Neural cell (in vitro differentiated cells): Measurements from ENCODE around the gene ITIH4. TPM values are rescaled to one million over a fixed set of nuclear protein-coding genes. Genes with fewer than 3 reads are reported as not detected.

Experiments used
- H2AFZ ChIP-seq: fragments of 200-600, 300-800 bp; sonication (generic), shearing (Covaris generic); 2 replicates; pipeline ENCODE4 v1.6.0; 2014; ENCODE audit warnings: low read depth, mild to moderate bottlenecking, antibody characterized with exemption, low read length, moderate library complexity
- H3F3A ChIP-seq: fragments of 200-600 bp; shearing (Covaris generic); 2 replicates; pipeline ENCODE4 v1.6.1; 2016; ENCODE audit warnings: mild to moderate bottlenecking, moderate library complexity, mixed read lengths, antibody characterized with exemption, low read length; ENCODE audit not compliant: insufficient read depth, poor library complexity, severe bottlenecking
- H3K27ac ChIP-seq: fragments of 200-600, 300-800 bp; sonication (generic), shearing (Covaris generic); 2 replicates; pipeline ENCODE4 v1.5.1; 2014; ENCODE audit warnings: mild to moderate bottlenecking, low read length, moderate library complexity
- H3K27me3 ChIP-seq: fragments of 300-800, 200-600 bp; sonication (generic), shearing (Covaris generic); 2 replicates; pipeline ENCODE4 v1.6.0; 2014; ENCODE audit warnings: mild to moderate bottlenecking, low read depth, low read length, moderate library complexity; ENCODE audit not compliant: insufficient read depth
- H3K36me3 ChIP-seq: fragments of 300-800, 200-600 bp; sonication (generic), shearing (Covaris generic); 2 replicates; pipeline ENCODE4 v1.5.1; 2014; ENCODE audit warnings: mild to moderate bottlenecking, antibody characterized with exemption, low read length, moderate library complexity; ENCODE audit not compliant: insufficient read depth
- H3K4me2 ChIP-seq: fragments of 300-800, 200-600 bp; sonication (generic), shearing (Covaris generic); 2 replicates; pipeline ENCODE4 v1.6.0; 2014; ENCODE audit warnings: mild to moderate bottlenecking, low read length
- H3K4me3 ChIP-seq: fragments of 300-800, 200-600 bp; sonication (generic), shearing (Covaris generic); 2 replicates; pipeline ENCODE4 v1.5.1; 2014; ENCODE audit warnings: mild to moderate bottlenecking, low read length, moderate library complexity
- H3K79me2 ChIP-seq: fragments of 200-600 bp; shearing (Covaris generic); replicated peaks from 2 replicates; pipeline ENCODE4 v1.6.0; 2014; ENCODE audit warnings: mild to moderate bottlenecking, low read length, moderate library complexity; ENCODE audit not compliant: insufficient read depth
- H3K9ac ChIP-seq: fragments of 300-800, 200-600 bp; sonication (generic), shearing (Covaris generic); 2 replicates; pipeline ENCODE4 v1.6.1; 2016; ENCODE audit warnings: mild to moderate bottlenecking, low read length, mixed read lengths
- H3K9me2 ChIP-seq: fragments of 200-600 bp; shearing (Covaris generic); 2 replicates; pipeline ENCODE4 v1.6.1; 2016; ENCODE audit warnings: mild to moderate bottlenecking, low read length, mixed read lengths; ENCODE audit not compliant: insufficient read depth
- H3K9me3 ChIP-seq: fragments of 200-600, 300-800 bp; sonication (generic), shearing (Covaris generic); 2 replicates; pipeline ENCODE4 v1.6.1; 2016; ENCODE audit warnings: mild to moderate bottlenecking, mixed run types, low read length, moderate library complexity, mixed read lengths
- H4K20me1 ChIP-seq: fragments of 200-600 bp; shearing (Covaris generic); 2 replicates; pipeline ENCODE4 v1.6.1; 2016; ENCODE audit warnings: mild to moderate bottlenecking, mixed run types; ENCODE audit not compliant: insufficient read depth
- CTCF ChIP-seq: fragments of 450-650 bp; IDR thresholded peaks from 2 replicates; pipeline ENCODE4 v1.5.1; 2014; ENCODE audit warnings: antibody characterized with exemption, mild to moderate bottlenecking, moderate library complexity; ENCODE audit not compliant: poor library complexity, severe bottlenecking
- EP300 ChIP-seq: fragments of 450-650 bp; conservative IDR thresholded peaks from 2 replicates; pipeline ENCODE4 v1.6.1; 2014; ENCODE audit warnings: antibody characterized with exemption, mild to moderate bottlenecking, moderate library complexity; ENCODE audit not compliant: poor library complexity, severe bottlenecking
- EZH2 ChIP-seq: fragments of 200-600, 300-800 bp; shearing (Covaris generic), sonication (generic); IDR thresholded peaks from 2 replicates; pipeline ENCODE4 v1.6.1; 2014; ENCODE audit warnings: antibody characterized with exemption, low read length, borderline replicate concordance, mild to moderate bottlenecking; ENCODE audit not compliant: insufficient read depth, poor library complexity, severe bottlenecking
- MXI1 ChIP-seq: fragments of 450-650 bp; conservative IDR thresholded peaks from 2 replicates; pipeline ENCODE4 v1.6.1; 2014; ENCODE audit warnings: antibody characterized with exemption, mild to moderate bottlenecking; ENCODE audit not compliant: poor library complexity, severe bottlenecking
- POLR2AphosphoS5 ChIP-seq: IDR thresholded peaks from 2 replicates; pipeline ENCODE4 v1.6.1; 2012
- RAD21 ChIP-seq: fragments of 450-650 bp; conservative IDR thresholded peaks from 2 replicates; pipeline ENCODE4 v1.6.1; 2014; ENCODE audit warnings: antibody characterized with exemption, mild to moderate bottlenecking, moderate library complexity
- REST ChIP-seq: IDR thresholded peaks from 2 replicates; pipeline ENCODE4 v1.6.1; 2012; ENCODE audit warnings: borderline replicate concordance
- SMC3 ChIP-seq: fragments of 450-650 bp; conservative IDR thresholded peaks from 2 replicates; pipeline ENCODE4 v1.6.1; 2014; ENCODE audit warnings: antibody characterized with exemption, mild to moderate bottlenecking, moderate library complexity; ENCODE audit not compliant: poor library complexity
- TAF1 ChIP-seq: IDR thresholded peaks from 2 replicates; pipeline ENCODE4 v1.6.1; 2012; ENCODE audit warnings: low read depth
- polyA plus RNA-seq: library from polyadenylated mRNA; depleted of rRNA; stranded (reverse); fragments of >200 nt; gene quantifications from 2 replicates; pipeline ENCODE4 v1.2.3, GENCODE V29; 2014

ITIH4 gene
- polyA plus RNA-seq, 1 donor from 2014 or later: 16.3 TPM

GRCh38 chr3:52811452-52812011 is 18.9 kb downstream of the ITIH4 start:
- no peaks in the 10 kb centered on the region for H3F3A ChIP-seq
- no peaks in the 10 kb centered on the region for H3K27me3 ChIP-seq
- H2AFZ ChIP-seq: no peak overlapping the region
- TF ChIP-seq TAF1 (no peak), POLR2AphosphoS5 (no peak), EZH2 (no peak), REST (no peak), CTCF (no peak), EP300 (no peak), MXI1 (no peak), RAD21 (no peak)
- no peaks in the 10 kb centered on the region for H4K20me1 ChIP-seq
- no peak overlapping the region for H3K4me2 ChIP-seq
- H3K9me2 ChIP-seq: no peaks in the 10 kb centered on the region
- H3K27ac ChIP-seq: no peak overlapping the region
- no peak overlapping the region for H3K9ac ChIP-seq
- no peaks in the 10 kb centered on the region for H3K36me3 ChIP-seq
- H3K4me3 ChIP-seq: no peak overlapping the region
- no peaks in the 10 kb centered on the region for H3K79me2 ChIP-seq
- H3K9me3 ChIP-seq: no peaks in the 10 kb centered on the region

- no peaks in the 10 kb centered on the region for H3K27me3 ChIP-seq
- H3K36me3 ChIP-seq: no peaks in the 10 kb centered on the region
- H3K4me3 ChIP-seq: no peak overlapping the region
- H3K4me2 ChIP-seq: no peak overlapping the region
- H3K9me2 ChIP-seq: no peaks in the 10 kb centered on the region
- no peak overlapping the region for H3K9ac ChIP-seq
- TF ChIP-seq MXI1: no peak
- TF ChIP-seq RAD21: no peak
- TF ChIP-seq REST: no peak
- no peak for TF ChIP-seq TAF1
- TF ChIP-seq EP300: no peak
- no peak for TF ChIP-seq EZH2
- TF ChIP-seq CTCF: no peak
- TF ChIP-seq SMC3: no peak
- TF ChIP-seq POLR2AphosphoS5: no peak
- no peak overlapping the region for H3K27ac ChIP-seq
- no peaks in the 10 kb centered on the region for H3F3A ChIP-seq
- H2AFZ ChIP-seq: no peak overlapping the region
- no peaks in the 10 kb centered on the region for H3K9me3 ChIP-seq
- no peaks in the 10 kb centered on the region for H3K79me2 ChIP-seq
- no peaks in the 10 kb centered on the region for H4K20me1 ChIP-seq
Measured at GRCh38 chr3:52810923-52811322, 19.5 kb downstream of the ITIH4 start.
